CD4-positive, alpha-beta T cell treated with Interleukin-4 for 1 hour (primary cell): Measurements from ENCODE around the gene CDK18.
A peak's percentile ranks its signal among the peaks of the same experiment; 100 is the strongest.
"Not testable (repeated sequence)": the region's sequence is repeated elsewhere in the genome, so short reads cannot be mapped to it uniquely, and the experiment has no call there.

Experiments
- DNase-seq, 2 donors: peaks; one replicate each; pipeline ENCODE4 v3.0.0-alpha.2; 2020 to 2022

The CDK18 gene

GRCh38 chr1:205481629-205482151 is 22.8 kb upstream of the CDK18 start:
- no peak for DNase-seq

GRCh38 chr1:205482587-205482986 is 21.9 kb upstream of the CDK18 start:
- DNase-seq: not testable (repeated sequence)

- no peak for DNase-seq
These were observed 21.1 kb upstream of the CDK18 start for GRCh38 chr1:205483372-205483771.

GRCh38 chr1:205484985-205485967 is 19.2 kb upstream of the CDK18 start:
- DNase-seq: peak; percentile 77 to 78

- DNase-seq: no peak
These were observed 18.2 kb upstream of the CDK18 start for GRCh38 chr1:205486258-205486657.

GRCh38 chr1:205488074-205488723 is 16.3 kb upstream of the CDK18 start:
- peak; percentile 54 to 56 for DNase-seq

- DNase-seq: no peak
These were observed 12.7 kb upstream of the CDK18 start for GRCh38 chr1:205491794-205492193.

- DNase-seq: no peak
These were observed 12.2 kb upstream of the CDK18 start for GRCh38 chr1:205492201-205492667.

- DNase-seq: no peak
These were observed 11.7 kb upstream of the CDK18 start for GRCh38 chr1:205492774-205493173.

GRCh38 chr1:205493241-205494085 is 11.0 kb upstream of the CDK18 start:
- DNase-seq: no peak

- DNase-seq: no peak
These were observed 10.4 kb upstream of the CDK18 start for GRCh38 chr1:205494115-205494514.

GRCh38 chr1:205495237-205495823 is 9.1 kb upstream of the CDK18 start:
- no peak for DNase-seq

- no peak for DNase-seq
These were observed 7.8 kb upstream of the CDK18 start for GRCh38 chr1:205496661-205497060.

GRCh38 chr1:205497351-205497750 is 7.1 kb upstream of the CDK18 start:
- no peak for DNase-seq

GRCh38 chr1:205499789-205500188 is 4.7 kb upstream of the CDK18 start:
- DNase-seq: no peak

- DNase-seq: no peak
These were observed 3.9 kb upstream of the CDK18 start for GRCh38 chr1:205500240-205501233.

- DNase-seq: no peak
These were observed 2.2 kb upstream of the CDK18 start for GRCh38 chr1:205502111-205502810.

- no peak for DNase-seq
These were observed 1.5 kb upstream of the CDK18 start for GRCh38 chr1:205502992-205503391.

GRCh38 chr1:205505076-205505729 is 734 bp downstream of the CDK18 start:
- no peak for DNase-seq

GRCh38 chr1:205505791-205506190 is 1.3 kb downstream of the CDK18 start:
- no peak for DNase-seq
